SK-N-SH (cell line): ENCODE results near the gene HMG20A. TPM values are rescaled to one million over a fixed set of nuclear protein-coding genes. Genes with fewer than 3 reads are reported as not detected.
A peak's percentile ranks its signal among the peaks of the same experiment; 100 is the strongest.

Experiments
- CTCF ChIA-PET: fragments of 300-600, 350-600 bp; formaldehyde crosslinking; extraction: SDS; loops from one replicate; lab custom pipeline; 2021; lab: Yijun Ruan, JAX
- POLR2A ChIA-PET: fragments of 350-600 bp; sonication (Branson Sonifier 250); formaldehyde crosslinking; extraction: SDS; loops from one replicate; lab custom pipeline; 2020; ENCODE audit warnings: antibody characterized with exemption, inconsistent platforms; lab: Yijun Ruan, JAX
- DNase-seq: peaks from one replicate; pipeline ENCODE4 v3.0.0; 2012
- H2AFZ ChIP-seq: fragments of 200-600 bp; sonication (generic); 2 replicates; pipeline ENCODE4 v1.8.1; 2016; ENCODE audit warnings: antibody characterized with exemption, mild to moderate bottlenecking, low read depth
- H3F3A ChIP-seq: fragments of 200-600 bp; sonication (generic); replicated peaks from 2 replicates; pipeline ENCODE3; 2016; ENCODE audit warnings: antibody characterized with exemption, mild to moderate bottlenecking; ENCODE audit not compliant: insufficient read depth
- H3K27ac ChIP-seq, 2 experiments: fragments of 200-500 bp in 1 of 2; fragments of 200-600 bp in 1 of 2; sonication (Bioruptor generic) in 1 of 2; sonication (generic), shearing (Covaris generic) in 1 of 2; 2 replicates each; pipeline versions ENCODE4 v1.5.1 to v1.6.1; 2014 to 2016; ENCODE audit warnings: low read depth in 2 of 2, inconsistent platforms in 1 of 2, low read length in 1 of 2, mild to moderate bottlenecking in 1 of 2, mixed read lengths in 1 of 2
- H3K27me3 ChIP-seq: fragments of 200-600 bp; sonication (generic), shearing (Covaris generic); 2 replicates; pipeline ENCODE4 v1.6.1; 2016; ENCODE audit warnings: mixed run types; ENCODE audit not compliant: insufficient read depth
- H3K36me3 ChIP-seq, 2 experiments: fragments of 200-500 bp in 1 of 2; fragments of 200-600 bp in 1 of 2; sonication (Bioruptor generic) in 1 of 2; sonication (generic) in 1 of 2; replicated peaks in 1 of 2; 2 replicates each; pipeline versions ENCODE3 to v1.5.1; 2014 to 2016; ENCODE audit warnings: low read length in 1 of 2, mild to moderate bottlenecking in 1 of 2; ENCODE audit not compliant: insufficient read depth in 2 of 2, control insufficient read depth in 1 of 2
- H3K4me1 ChIP-seq, 2 experiments: fragments of 200-500 bp in 1 of 2; fragments of 200-600 bp in 1 of 2; sonication (Bioruptor generic) in 1 of 2; sonication (generic), shearing (Covaris generic) in 1 of 2; 2 replicates each; pipeline versions ENCODE4 v1.5.1 to v1.6.1; 2014 to 2016; ENCODE audit warnings: low read depth in 1 of 2, low read length in 1 of 2, mixed run types in 1 of 2; ENCODE audit not compliant: insufficient read depth in 2 of 2, control insufficient read depth in 1 of 2
- H3K4me2 ChIP-seq: fragments of 200-600 bp; sonication (generic), shearing (Covaris generic); 2 replicates; pipeline ENCODE4 v1.6.1; 2017; ENCODE audit warnings: mixed run types
- H3K4me3 ChIP-seq, 2 experiments: fragments of 200-500 bp in 1 of 2; fragments of 200-600 bp in 1 of 2; sonication (Bioruptor generic) in 1 of 2; sonication (generic), shearing (Covaris generic) in 1 of 2; 2 replicates each; pipeline versions ENCODE4 v1.5.1 to v1.8.1; 2014 to 2016; ENCODE audit warnings: low read depth in 2 of 2, inconsistent platforms in 1 of 2, low read length in 1 of 2, mild to moderate bottlenecking in 1 of 2, mixed read lengths in 1 of 2, moderate library complexity in 1 of 2
- H3K79me2 ChIP-seq: fragments of 200-600 bp; sonication (generic); 2 replicates; pipeline ENCODE4 v1.8.1; 2017; ENCODE audit warnings: mild to moderate bottlenecking; ENCODE audit not compliant: insufficient read depth
- H3K9ac ChIP-seq: fragments of 200-600 bp; sonication (generic); 2 replicates; pipeline ENCODE4 v1.6.1; 2017; ENCODE audit warnings: mixed run types
- H3K9me2 ChIP-seq: fragments of 200-600 bp; sonication (generic); 2 replicates; pipeline ENCODE4 v1.6.1; 2017; ENCODE audit warnings: mixed run types
- H3K9me3 ChIP-seq: fragments of 200-600 bp; sonication (generic); 2 replicates; pipeline ENCODE4 v1.6.1; 2017; ENCODE audit warnings: mixed run types, mild to moderate bottlenecking, moderate library complexity
- H4K20me1 ChIP-seq: fragments of 200-600 bp; sonication (generic); 2 replicates; pipeline ENCODE4 v1.6.1; 2017; ENCODE audit warnings: mild to moderate bottlenecking, mixed run types; ENCODE audit not compliant: insufficient read depth
- ELF1 ChIP-seq: IDR thresholded peaks from 2 replicates; pipeline ENCODE4 v1.4.0; 2012
- EZH2phosphoT487 ChIP-seq: fragments of 200-600 bp; sonication (generic); IDR thresholded peaks from 2 replicates; pipeline ENCODE4 v1.6.1; 2017; ENCODE audit warnings: low read depth, mixed run types, mild to moderate bottlenecking, antibody characterized with exemption, moderate library complexity, borderline replicate concordance
- FOSL2 ChIP-seq: IDR thresholded peaks from 2 replicates; pipeline ENCODE4 v1.4.0; 2012; ENCODE audit warnings: low read depth, mild to moderate bottlenecking, moderate library complexity, borderline replicate concordance
- FOXM1 ChIP-seq: IDR thresholded peaks from 2 replicates; pipeline ENCODE4 v1.4.0; 2012; ENCODE audit warnings: low read depth, mild to moderate bottlenecking
- IRF3 ChIP-seq: fragments of 150-350 bp; IDR thresholded peaks from 2 replicates; pipeline ENCODE4 v1.6.1; 2016; ENCODE audit warnings: mild to moderate bottlenecking, low read depth, low read length
- JUND ChIP-seq: IDR thresholded peaks from 2 replicates; pipeline ENCODE4 v1.4.0; 2012
- MXI1 ChIP-seq: IDR thresholded peaks from 2 replicates; pipeline ENCODE4 v1.6.1; 2012; ENCODE audit warnings: mild to moderate bottlenecking, low read depth, low read length, improper control_type of control experiment
- PBX3 ChIP-seq: IDR thresholded peaks from 2 replicates; pipeline ENCODE4; 2012
- POLR2AphosphoS5 ChIP-seq: IDR thresholded peaks from 2 replicates; pipeline ENCODE4 v1.6.1; 2012; ENCODE audit warnings: low read depth, low read length
- RCOR1 ChIP-seq: fragments of 150-350 bp; IDR thresholded peaks from 2 replicates; pipeline ENCODE4 v1.6.1; 2017; ENCODE audit warnings: antibody characterized with exemption, low read length
- REST ChIP-seq: IDR thresholded peaks from 2 replicates; pipeline ENCODE4 v1.6.1; 2012; ENCODE audit warnings: mild to moderate bottlenecking, low read depth, low read length, moderate library complexity
- RXRA ChIP-seq: IDR thresholded peaks from 2 replicates; pipeline ENCODE4 v1.4.0; 2012; ENCODE audit warnings: low read depth, mild to moderate bottlenecking, borderline replicate concordance
- TAF1 ChIP-seq: IDR thresholded peaks from 2 replicates; pipeline ENCODE4 v1.6.1; 2012; ENCODE audit warnings: low read depth, mild to moderate bottlenecking, low read length, moderate library complexity, borderline replicate concordance
- ZBTB33 ChIP-seq: IDR thresholded peaks from 2 replicates; pipeline ENCODE4 v1.4.0; 2012; ENCODE audit warnings: low read depth, borderline replicate concordance
- WGBS: methylation state at CpG from one replicate; pipeline ENCODE4 v1.1.6; 2017; ENCODE audit warnings: low lambda C conversion rate; 5-methylcytosine and 5-hydroxymethylcytosine counted together
- polyA plus RNA-seq, 3 experiments: library from polyadenylated mRNA; depleted of rRNA; stranded (reverse); fragments of >200 nt; gene quantifications; 2 replicates each; pipeline ENCODE4 v1.2.3, GENCODE V29; 2012

The HMG20A gene
- polyA plus RNA-seq, 1 of the 3 experiments (the other 2 are of a cell fraction), result 27.7 TPM

GRCh38 chr15:77437264-77437663 is 16.6 kb downstream of the HMG20A start (continued):
- TF ChIP-seq REST (no peak), RXRA (no peak), RCOR1 (no peak)

- no peaks in the 10 kb centered on the region for H3K36me3 ChIP-seq
- no peaks in the 10 kb centered on the region for H3K9me2 ChIP-seq
- H2AFZ ChIP-seq, result no peak overlapping the region
- H3K9ac ChIP-seq, result no peak overlapping the region
- H3K4me2 ChIP-seq, result no peak overlapping the region
- peaks cover 0 to 7% of the 10 kb centered on the region in 2 experiments; a peak in 1 of 4 replicates for H3K4me1 ChIP-seq
- H3K27me3 ChIP-seq, result no peaks in the 10 kb centered on the region
- 83% methylated on average over 3 of the region's 3 CpGs for WGBS
- H3K4me3 ChIP-seq, result no peak overlapping the region
- no peak for DNase-seq
- peak; percentile 25; the same call in 1 of the 2 replicates for TF ChIP-seq PBX3
- no peak for TF ChIP-seq ELF1
- 0 out of 2 replicates have a peak, but pooled peaks have one; percentile 16 for TF ChIP-seq FOSL2
- H3K79me2 ChIP-seq, result peaks cover 74% of the 10 kb centered on the region
- no peaks in the 10 kb centered on the region for H3K9me3 ChIP-seq
- peak overlapping the region in 1 of 2 experiments; percentile 23; a peak in 1 of 4 replicates for H3K27ac ChIP-seq
- POLR2A ChIA-PET, result no interaction called here
- CTCF ChIA-PET, result interaction anchor here (1.2 to 2.0 kb wide), 2 partner anchors 10 to 40 kb away, joined by 3 to 4 read pairs; no protein-coding TSS in a partner anchor
- H3F3A ChIP-seq, result no peaks in the 10 kb centered on the region
- peaks cover 16% of the 10 kb centered on the region for H4K20me1 ChIP-seq
Observed at GRCh38 chr15:77440378-77440999, 19.8 kb downstream of the HMG20A start.

GRCh38 chr15:77446840-77447390 is 26.2 kb downstream of the HMG20A start:
- no peak overlapping the region for H3K27ac ChIP-seq
- H3K4me2 ChIP-seq, result no peak overlapping the region
- WGBS, result 86% methylated on average over 4 of the region's 4 CpGs
- H3K9me2 ChIP-seq, result no peaks in the 10 kb centered on the region
- peaks cover 28% of the 10 kb centered on the region for H3K79me2 ChIP-seq
- POLR2A ChIA-PET, result no interaction called here
- no peaks in the 10 kb centered on the region for H3K9me3 ChIP-seq
- no peak overlapping the region for H2AFZ ChIP-seq
- H4K20me1 ChIP-seq, result peaks cover 14% of the 10 kb centered on the region
- H3K36me3 ChIP-seq, result peaks cover 14 to 15% of the 10 kb centered on the region in 2 experiments
- no peak for DNase-seq
- no peak overlapping the region for H3K4me3 ChIP-seq
- CTCF ChIA-PET, result no interaction called here
- no peaks in the 10 kb centered on the region for H3F3A ChIP-seq
- no peaks in the 10 kb centered on the region; a peak in 1 of 4 replicates for H3K4me1 ChIP-seq
- H3K27me3 ChIP-seq, result no peaks in the 10 kb centered on the region
- no peak overlapping the region for H3K9ac ChIP-seq
- TF ChIP-seq ZBTB33 (no peak), RXRA (no peak), JUND (no peak), POLR2AphosphoS5 (no peak), EZH2phosphoT487 (no peak), IRF3 (no peak), FOXM1 (no peak), ELF1 (no peak), RCOR1 (no peak), MXI1 (no peak), TAF1 (no peak)
